Pons (tissue), 1 donor: Measurements from ENCODE around the gene EYA4.

Experiments
- DNase-seq: peaks from one replicate; pipeline ENCODE4 v3.0.0-alpha.2; 2016; ENCODE audit warnings: low spot score

Gene EYA4

DNA sequence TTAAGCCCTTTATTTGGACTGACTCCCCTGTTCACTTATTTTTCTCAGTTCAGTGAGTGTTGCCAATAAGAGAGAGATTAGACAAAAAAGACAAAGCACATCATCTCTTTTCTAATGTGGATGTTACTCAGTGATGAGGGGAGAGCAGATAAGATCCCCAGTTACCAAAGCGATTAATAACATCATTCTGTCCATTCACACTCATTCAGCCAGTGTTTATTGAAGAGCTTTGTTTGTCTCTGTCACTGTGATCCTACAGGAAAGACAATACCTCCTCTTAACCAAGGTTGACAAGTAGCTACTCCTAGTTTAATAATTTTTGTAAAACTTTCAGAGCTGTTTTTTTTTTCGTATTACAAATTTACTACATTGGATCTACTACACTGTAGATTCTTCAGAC, 163.0 kb downstream of the EYA4 start:
- peak; percentile 25 for DNase-seq

DNA sequence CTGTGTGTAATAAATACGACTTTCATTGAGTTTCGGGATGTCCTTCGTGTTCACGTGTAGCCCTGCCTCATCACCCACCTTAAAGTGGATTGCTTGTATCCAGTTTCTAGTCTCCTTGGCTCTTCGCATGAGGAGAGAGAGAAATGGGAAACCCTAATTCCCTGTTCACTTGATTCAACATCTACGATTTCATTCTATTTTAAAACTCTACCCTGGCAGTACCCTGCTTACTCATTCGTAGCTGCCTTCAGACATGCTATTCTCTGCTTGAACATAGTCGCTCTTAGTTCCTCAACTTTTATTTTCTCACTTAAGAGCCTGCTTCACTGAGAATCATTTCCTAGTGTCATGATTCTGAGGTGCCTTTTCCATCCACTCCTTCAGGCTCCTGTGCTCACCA, 163.6 kb downstream of the EYA4 start:
- no peak for DNase-seq

DNA sequence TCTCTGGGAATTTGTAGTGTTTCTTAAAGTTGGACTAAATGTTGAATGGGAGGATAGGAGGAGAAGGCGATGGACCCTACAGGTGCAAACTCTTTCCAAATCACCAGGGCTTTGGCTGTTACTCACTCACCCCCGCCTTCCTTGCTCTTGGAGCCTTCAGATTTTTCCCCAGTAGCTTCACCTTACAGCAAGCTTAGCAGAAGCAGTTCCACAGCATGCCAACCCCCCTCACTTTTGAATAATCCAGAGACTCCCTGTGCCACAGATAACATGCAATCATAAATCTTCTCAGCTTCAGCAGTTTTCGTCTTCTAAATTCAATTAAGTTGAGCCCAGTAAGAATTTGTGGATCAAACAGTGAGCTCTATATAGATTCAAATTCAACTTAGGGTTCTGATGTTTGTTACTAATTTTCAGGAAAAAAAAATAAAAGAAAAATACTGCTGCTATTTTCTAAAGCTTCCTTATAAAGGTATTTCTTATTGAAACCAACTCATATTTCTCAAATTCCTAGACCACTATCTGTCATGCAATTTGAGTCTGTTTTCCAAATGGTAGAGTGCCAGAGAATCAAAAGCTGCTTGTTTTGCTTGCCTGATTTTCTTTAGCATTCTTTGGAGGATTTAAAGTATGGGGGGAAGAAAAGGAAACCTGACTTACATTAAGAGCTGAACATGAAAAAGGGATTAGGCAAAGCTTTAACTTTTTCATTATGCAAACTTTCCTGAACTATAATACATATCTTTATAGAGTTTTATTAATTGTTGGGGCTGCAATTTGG, 166.4 kb downstream of the EYA4 start:
- DNase-seq: no peak

DNA sequence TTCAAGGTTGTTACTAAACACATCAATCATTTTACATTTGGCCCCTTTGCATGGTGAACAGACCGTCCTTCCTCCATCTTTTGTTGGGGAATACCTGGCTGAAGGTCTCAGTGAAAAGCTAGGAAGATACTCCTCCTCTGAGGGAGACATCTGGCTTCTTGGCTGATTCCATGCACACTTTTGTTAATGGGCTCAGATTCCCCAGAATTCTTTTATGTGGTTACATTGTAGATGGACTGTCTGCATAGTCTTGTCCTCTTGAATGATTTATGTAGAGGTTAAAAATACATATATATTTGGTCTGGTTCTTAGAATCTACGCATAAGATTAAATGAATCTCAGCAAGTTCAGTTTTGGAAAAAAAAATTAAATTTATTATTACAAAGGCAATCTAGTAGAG, 167.0 kb downstream of the EYA4 start:
- DNase-seq: no peak

DNA sequence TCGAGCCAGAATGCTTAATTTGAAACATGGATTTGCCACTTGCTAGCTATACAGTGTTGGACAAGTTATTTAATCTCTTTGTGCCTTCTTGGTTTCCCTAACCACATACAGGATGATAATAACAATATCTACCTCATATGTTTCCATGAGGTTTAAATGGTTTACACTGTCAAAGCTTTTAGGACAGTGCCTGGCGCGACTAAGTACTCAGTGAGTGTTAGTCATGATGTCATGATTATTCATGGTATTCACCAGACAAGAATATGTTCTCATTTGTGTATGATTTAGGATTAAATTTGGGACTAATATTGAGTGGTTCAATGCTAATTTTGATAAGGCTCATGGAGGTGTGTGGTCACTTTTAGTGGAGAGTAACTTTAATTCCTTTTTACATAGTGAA, 167.4 kb downstream of the EYA4 start:
- no peak for DNase-seq

DNA sequence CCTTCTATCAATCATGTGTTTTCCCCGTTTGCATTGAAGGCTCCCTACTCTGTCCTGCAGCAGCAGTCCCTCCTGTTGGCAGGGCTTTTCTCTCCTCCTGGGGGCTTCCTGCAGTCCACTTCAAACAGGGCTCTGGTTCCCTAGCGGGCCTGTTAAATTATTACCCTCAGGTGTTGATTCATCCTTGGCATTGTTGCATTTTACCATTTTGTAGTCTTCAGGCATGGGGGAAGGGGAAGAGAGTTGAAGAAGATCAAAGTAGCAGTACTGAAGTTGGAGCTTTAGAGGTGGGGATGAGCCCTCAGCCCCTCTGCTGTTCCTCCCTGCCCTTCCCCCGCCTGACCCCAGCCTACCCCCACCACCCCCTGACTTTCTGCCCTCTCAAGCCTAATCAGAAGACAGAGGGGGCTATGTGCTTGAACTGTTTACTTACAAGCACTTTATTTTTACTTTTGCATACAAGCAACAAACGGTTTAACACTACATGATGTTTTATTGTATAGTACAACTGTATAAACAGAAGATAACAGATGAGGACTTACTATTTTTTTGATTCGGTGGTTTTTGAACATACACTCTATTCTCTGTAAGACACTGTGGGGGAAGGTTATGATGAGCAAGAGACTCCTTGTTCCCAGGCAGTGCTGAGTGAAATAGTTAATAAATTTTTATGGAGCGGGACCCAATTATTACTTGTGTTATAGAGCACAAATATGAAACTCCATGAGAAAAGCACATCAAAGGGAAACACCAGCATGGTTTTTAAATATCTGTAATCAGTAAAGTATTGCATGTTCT, 169.7 kb downstream of the EYA4 start:
- no peak for DNase-seq

DNA sequence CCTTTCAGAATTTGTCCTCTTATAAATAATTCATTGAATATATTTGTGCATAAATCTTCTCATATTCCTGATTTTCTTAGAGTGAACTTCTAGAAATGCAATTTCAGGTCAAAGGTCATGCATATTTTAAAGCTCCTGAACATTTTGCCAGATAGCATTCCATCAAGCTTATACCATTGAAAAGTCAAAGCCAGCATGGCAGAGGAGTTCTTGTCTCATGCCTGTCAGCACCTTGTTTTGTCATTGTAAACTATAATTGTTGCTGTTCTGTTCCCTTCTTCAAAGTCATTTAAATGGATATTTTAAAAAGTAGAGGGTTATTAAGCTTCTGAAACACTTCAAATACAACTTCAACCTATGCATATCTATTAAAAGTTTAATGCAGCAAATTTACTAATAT, 170.6 kb downstream of the EYA4 start:
- no peak for DNase-seq

DNA sequence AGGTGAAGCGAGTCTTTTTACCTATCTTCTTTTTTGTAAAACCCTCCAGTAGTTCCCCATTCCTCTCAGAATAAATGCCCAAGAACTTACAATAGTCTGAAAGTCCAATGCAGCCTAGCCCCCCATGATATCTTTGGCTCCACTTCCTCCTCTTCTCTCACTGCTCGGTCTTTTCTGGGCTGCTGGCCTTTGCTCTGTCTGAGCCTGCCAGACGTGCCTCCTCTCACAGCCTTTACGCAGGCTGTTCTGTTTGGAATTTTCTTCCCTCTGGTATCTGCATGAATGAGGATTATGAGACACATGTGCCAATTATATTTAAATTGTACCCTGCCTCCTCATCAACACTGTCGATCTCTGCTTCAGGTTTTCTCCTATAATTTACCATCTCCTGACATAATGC, 174.1 kb downstream of the EYA4 start:
- no peak for DNase-seq

DNA sequence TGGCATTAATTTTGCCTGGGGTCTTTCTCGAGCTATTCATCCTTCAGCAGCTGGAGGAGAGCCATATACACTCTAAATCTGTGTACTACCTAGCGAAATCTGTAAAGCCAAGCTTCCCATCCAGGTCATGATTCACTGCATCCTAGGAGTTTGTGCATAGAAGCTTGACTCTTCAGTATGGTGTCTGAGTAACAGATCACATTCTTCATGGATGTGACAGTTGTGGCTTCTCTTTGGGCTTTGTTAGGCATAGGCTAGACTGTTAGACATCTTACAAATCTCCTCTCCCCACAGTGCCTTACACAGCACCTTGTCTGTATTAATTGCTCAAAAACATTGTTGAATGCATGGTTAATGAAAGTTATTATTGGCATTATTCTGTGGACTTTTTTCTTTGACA, 177.0 kb downstream of the EYA4 start:
- DNase-seq: no peak

DNA sequence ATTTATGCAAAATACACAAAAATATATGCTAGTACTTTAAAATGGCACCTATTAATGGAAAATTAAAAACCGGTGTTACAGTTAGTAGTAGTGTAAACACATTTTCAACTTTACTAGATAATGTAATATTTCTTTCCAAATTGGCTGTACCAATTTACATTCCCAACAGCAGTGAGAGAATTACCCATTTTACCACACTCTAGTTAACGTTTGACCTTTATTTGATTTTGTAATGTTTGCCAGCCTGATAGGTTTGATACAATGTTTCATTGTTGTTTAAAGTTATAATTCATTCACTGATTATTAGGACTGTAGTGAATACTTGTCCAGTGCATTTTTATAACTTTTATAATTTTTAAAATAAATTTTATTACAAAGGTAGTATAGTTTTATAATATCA, 182.1 kb downstream of the EYA4 start:
- DNase-seq: no peak

DNA sequence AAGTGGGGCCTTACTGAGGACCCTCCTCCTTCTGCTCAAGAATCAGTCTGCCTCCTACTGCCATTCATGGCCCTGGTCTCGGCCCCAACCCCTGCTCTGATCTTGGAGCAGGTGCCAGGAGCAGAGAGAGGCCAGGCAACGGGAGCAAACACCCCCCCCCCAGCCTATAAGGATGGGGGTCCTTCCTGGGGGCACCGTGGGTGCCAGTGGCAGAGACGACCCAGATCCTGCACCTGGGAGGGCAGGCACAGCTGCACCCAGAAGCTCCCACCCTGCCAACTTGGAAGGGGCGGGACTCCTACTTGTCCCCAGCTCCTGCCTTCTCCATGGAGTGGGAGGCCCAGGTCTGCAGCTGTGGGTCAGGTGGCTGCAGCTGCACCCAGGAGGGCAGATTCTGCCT, 183.2 kb downstream of the EYA4 start:
- DNase-seq: no peak

DNA sequence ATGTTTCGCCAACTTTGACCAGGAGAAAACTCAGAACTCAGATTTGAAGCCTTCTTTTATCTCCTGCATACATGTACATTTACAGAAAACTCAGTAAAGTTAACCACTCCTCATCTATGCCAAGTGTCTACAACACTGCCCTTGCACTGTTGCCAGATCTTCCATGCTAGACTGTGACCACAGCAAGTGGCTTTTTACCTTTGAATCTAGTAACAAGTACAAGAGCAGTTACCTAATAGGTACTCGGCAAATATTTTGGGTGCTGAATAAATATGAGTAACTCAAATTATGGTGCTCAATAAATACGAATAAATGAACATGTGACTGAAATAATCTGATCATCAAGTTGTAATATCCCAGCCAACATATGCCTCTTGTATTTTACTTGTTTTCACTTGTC, 184.9 kb downstream of the EYA4 start:
- DNase-seq: no peak

DNA sequence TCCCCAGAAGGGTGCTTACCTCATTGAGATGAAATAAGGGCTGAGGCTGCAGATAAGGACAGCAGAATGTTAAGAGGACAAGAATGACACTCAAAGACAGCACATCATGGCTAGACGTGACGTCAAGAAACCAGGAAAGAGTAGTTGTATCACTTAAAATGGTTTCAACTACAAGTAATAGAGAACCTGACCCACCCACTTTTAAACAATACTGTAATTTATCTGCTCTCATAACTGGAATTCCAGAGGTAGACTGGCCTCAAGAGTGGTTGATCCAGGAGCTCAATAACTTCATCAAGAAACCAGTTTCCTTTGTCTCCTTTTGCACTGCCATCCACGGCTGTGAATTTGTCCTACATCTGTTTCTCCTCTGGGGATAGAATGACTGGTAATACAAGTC, 187.1 kb downstream of the EYA4 start:
- DNase-seq: no peak

DNA sequence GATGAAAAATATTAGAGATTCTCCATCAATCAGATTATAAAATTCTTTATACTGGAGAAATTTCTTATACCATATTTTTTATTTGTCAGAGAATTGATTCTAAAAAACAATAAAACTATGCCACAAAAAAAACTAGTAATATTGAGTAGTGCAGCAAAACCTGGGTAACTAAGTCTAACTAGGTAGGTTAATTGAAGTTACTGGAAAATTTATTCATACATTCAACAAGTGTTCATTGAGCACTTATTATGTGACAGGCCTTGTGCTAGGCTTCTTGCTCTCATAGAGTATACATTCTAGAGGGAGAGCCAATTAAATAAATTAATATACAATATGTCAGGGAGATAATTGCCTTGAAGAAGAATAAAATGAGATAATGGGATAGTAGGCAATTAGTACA, 189.4 kb downstream of the EYA4 start:
- no peak for DNase-seq

DNA sequence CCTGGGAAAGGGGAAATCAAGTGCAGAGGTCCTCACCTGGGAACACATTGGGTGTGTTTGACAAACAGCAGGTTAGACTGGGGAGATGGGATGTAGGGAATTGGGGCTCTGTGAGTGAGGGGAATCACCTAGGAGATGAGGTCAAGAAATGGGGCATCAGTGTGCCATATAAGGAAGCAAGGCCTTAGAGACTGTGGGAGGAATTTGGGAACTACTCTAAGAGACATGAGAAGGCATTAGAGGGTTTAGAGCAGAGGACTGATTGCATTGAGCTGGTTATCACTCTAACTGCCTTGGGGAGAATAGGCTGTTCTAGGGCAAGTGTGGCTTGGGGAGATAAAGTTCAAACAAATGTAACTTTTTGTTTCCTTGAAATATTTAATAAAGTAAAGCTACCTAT, 189.9 kb downstream of the EYA4 start:
- no peak for DNase-seq

DNA sequence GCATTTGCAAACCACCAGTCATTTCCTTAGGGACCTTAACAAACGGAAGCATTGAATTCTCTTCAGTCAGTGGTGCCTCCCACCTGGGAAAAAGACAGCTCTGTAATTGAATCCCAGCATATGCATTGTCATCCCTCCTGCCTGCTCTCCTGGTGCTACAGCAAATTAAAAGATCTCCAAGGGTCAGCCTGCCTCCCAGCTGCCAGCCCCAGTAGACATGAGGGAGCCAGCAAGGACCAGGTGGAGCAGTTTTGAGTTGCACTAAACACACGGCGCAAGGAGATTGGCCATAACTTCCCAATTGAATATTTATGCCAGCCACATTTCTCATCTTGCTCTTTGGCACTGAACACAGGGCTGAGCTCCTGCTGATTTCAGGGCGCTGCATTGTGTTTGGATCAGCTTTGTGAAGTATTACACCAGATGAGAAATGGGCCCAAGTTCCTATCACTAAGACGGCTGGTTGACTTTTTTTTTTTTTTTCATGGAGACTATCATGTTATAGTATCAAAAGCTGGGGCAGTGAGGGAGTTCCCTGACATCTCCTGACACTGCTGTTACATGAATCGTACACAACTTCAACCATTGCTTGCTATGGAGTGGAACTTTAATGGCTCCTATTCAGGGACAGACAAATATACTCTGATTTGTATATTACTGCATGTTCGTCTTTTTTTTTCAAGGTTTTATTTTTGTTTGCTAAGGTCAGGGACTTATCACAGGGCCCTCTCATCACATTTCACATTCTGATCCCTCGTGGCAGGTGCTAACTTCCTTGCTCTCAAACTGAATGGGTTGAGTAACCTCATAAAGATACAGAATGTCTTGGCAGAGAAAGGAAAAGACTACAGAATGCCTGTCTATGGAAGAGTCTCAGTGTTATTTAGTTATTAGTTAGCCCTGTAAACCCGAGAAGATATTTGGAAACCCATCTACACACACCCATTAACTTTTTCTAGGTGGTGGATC, 191.1 kb downstream of the EYA4 start:
- no peak for DNase-seq

DNA sequence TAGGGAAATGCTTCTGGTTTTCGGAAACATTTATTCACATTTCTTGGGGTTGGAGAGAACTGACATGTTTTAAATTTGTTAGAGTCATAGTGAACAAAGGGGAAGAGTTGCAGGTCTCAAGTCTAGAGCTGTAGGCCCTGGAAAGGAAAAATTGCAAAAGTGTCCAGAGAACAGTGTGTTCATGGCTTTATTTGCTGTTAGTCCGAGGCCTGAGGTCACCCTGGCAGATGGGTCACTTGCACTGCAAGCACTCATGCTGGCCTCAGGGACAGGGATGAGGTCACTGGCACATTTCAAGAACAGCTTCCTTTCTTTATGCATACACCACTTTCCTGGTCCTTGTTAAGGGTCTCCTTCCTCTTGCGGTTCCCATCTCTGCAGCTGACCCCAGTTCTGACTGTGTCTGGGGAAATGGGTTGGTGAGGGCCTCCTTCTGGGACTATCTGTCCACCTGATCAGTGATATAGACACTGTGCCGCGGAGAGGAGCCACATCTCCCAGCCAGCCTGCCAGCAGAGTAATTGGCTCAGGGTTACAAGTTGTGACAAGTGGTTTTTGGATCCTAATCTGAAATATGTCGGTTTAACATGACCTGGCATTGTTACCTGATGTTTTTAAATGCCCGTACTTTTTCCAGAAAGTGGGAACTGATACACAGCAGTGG, 194.0 kb downstream of the EYA4 start:
- DNase-seq: no peak

DNA sequence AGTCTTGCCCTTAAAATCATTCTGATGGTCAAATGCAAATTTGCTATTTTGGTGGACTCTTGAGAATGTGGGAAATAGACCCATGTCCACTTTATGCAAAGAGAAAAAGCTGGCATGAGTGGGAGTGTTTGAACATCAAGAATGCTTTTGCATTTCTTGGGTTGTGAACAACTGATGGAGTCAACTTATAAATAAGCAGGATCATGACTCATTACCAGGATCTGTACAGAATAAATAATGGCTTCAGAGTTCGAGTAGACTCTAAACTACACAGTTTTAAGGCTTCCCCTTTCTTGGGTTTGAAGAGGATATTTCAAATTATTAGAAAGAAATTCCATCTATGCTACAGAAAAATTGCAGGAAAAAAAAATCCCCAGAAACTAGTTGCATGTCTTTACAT, 195.5 kb downstream of the EYA4 start:
- DNase-seq: no peak

DNA sequence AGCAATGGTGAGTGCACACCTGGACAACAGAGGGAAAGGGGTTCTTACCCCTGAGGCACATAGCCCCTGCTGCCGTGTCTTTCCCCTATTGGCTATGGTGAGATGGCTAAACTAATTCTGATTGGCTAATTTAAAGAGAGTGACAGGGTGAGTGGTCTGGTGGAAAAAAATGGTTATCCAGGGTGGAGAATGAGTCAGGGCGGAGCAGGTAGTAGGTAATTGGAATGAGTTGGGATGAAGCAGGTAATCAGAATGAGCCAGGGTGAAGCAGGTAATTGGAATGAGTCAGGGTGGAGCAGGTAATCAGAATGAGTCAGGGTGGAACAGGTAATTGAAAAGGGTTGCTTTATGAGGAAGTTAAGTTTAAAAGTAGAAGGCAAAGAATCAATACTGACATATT, 200.3 kb downstream of the EYA4 start:
- DNase-seq: no peak

DNA sequence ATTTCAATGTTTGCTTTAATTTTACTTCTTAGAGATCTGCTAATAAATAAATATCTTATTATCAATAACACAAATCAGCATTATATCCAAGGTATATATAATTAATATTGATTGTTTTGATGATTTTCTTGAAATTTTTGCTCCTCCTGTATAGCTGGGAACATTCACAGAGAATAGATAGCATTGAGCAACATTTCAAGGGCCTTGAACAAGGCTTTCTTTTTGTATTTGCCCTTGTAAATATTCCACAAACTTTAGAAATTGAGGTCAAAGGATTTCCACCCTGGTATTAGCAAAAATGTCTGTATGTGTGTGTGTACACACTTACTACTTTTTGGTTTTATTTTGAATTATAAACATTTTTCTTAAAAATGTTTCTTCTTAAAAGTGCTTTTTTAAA, 205.6 kb downstream of the EYA4 start:
- no peak for DNase-seq

DNA sequence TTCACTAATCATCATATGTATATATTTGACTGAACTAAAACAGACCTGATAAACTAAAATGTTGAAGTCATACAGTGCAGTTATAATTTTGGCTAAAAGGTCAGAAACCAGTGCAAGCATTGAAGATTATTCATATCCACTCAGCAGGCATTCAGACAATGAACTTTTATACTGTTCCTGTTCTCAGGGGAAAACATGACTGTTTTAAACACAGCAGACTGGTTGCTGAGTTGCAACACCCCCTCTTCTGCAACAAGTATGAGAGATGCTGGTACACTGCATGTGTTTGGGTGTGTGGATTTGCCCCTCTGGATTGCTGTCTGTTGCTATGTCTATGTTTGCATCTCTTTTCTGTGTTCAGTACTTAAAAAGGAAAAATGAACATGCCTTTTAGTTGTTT, 206.8 kb downstream of the EYA4 start:
- peak; percentile 16 for DNase-seq

DNA sequence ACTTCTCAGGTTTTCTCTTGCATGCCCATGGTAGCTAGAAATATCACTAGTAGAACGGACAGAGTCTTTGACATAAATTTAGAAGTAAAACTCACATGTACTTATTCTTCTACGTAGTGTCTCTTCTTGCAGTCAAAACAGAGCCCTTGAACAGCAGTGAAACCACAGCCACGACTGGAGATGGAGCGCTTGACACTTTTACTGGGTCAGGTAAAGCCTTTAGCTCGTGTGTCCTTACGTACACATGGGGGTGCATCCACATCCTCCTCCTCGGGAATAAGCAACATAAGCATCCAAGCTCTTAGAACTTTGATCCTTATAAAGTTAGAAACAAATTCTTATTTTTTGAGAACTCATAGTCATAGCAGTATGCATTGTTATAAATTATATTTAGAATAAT, 215.3 kb downstream of the EYA4 start:
- DNase-seq: no peak
